HK-2 (cell line): ENCODE data around the gene LY86.

Experiments used
- DNase-seq: peaks from one replicate; pipeline ENCODE4 v3.0.0-alpha.2; 2018; ENCODE audit not compliant: unreplicated experiment

LY86 gene

GRCh38 chr6:6682225-6682624, 93.7 kb downstream of the LY86 start:
- no peak for DNase-seq

GRCh38 chr6:6683969-6684833, 95.7 kb downstream of the LY86 start:
- DNase-seq: no peak

DNA sequence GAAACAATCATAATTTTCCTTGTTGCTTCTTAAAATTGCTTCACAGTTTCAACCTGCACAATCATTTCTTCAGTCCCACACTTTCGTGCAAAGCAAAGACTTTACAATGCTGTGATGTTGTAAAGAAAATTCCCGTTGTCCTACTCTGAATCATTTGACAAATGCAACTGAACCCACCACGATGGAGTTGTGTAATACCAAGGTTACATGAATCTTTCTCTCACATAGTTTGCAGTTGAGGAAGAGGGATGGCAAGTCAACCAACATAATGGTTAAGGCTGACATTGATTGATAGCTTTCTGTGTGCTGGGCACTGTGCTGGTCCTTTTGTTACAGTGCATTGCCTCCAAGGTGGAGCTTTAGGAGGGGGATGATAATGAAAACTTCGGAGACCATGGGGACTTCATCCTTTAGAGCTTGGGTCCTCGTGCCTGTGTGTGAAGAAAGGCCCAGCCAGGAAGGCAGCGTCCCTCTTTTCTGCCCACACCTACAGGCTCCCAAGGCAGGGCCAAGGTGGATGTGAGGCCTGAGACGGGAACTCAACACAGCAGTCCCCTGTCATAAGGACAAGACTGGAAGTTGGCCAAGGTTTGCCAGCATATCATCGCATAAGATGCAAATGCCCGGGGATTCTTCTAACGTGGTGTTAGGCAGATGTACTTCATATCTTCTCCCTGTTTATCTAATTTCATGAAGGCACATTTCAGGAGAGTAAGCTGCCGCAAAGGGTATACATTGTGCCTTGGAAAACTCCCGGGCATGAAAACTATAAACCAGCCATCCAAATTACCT, 96.9 kb downstream of the LY86 start:
- no peak for DNase-seq

DNA sequence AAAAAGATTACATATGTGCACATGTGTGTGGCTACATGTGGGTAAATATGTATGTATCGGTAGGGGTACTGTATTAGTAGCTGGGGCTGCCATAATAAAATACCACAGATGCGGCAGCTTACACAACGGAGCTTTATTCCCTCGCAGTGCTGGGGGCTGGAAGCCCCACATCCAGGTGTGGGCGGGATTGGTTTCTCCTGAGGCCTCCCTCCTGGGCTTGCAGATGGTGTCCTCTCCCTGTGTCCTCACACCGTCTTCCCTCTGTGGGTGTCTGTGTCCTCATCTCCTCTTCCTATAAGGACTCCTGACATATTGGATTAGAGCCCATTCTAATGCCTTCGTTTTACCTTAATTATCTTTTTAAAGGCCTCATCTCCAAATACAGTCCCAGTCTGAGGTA, 97.7 kb downstream of the LY86 start:
- DNase-seq: no peak

DNA sequence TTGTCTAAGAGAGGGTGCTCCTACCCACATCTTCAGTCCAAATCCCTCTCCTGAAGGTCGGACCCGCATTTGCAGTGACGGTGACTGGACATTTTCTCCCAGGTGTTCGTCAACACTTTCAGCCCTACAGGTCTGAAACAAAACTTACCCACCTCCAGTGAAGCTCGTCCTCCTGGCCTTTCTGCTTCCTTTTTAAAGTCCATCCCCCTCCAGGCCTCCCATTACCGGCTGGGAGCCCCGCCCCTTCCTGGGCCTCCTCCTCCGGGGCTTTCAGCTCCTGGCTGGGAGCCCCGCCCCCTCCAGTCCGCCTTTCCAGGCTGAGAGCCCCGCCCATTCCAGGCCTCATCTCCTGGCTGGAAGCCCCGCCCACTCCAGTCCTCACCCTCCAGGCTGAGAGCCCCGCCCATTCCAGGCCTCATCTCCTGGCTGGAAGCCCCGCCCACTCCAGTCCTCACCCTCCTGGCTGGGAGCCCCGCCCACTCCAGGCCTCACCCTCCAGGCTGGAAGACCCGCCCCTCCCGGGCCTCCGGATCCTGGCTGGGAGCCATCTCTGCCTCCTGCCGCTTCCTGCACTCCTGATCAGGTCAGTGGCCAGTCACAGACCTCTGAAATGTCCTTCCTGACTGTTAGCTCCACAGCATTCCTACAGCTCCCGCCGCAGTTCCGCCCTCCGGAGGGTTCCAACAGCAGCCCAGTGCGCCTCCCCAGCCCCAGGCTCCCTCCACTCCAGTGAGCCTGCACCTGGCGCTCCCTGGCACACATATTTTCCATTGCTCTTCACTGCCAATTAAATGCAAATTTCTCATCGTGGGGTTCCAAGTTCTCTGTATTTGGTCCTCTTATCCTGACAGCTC, 98.5 kb downstream of the LY86 start:
- DNase-seq: peak; percentile 87

GRCh38 chr6:6688283-6688682, 99.8 kb downstream of the LY86 start:
- DNase-seq: no peak

DNA sequence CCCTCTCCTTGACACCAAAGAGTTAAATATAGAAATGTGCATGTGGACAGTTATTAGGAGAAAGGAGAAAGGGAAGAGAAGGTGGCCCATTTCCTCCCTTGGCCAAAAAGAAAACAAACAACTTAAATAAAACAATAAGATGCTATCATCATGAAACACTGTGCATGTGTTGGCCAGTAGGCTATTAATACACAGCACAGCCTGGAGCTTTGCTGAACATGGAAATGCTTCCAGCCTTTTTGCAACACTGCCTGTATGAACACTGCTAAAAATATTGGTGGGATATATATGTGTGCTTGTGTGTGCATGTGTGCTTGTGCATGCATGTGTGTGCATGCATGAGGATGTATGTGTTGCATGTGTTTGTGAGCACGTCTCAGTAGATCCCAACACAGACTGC, 100.4 kb downstream of the LY86 start:
- no peak for DNase-seq

GRCh38 chr6:6689400-6690143, 101.1 kb downstream of the LY86 start:
- no peak for DNase-seq

DNA sequence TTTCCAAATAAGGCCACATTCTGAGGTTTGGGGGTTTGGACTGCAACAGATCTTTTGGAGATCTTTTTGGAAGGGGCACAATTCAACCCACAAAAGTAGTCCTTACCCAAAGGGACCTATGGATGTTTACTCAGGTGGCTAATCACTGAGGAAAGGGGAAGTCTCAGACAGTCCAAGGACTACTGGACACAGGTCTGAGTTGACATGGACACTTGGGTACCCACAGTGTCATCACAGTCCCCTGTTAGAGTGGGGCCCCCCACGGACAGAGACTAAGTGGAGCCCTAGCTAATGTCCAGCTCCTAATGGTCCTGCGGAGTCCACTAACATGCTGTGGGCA, 101.6 kb downstream of the LY86 start:
- DNase-seq: no peak

GRCh38 chr6:6694368-6694780, 105.9 kb downstream of the LY86 start:
- DNase-seq: no peak

DNA sequence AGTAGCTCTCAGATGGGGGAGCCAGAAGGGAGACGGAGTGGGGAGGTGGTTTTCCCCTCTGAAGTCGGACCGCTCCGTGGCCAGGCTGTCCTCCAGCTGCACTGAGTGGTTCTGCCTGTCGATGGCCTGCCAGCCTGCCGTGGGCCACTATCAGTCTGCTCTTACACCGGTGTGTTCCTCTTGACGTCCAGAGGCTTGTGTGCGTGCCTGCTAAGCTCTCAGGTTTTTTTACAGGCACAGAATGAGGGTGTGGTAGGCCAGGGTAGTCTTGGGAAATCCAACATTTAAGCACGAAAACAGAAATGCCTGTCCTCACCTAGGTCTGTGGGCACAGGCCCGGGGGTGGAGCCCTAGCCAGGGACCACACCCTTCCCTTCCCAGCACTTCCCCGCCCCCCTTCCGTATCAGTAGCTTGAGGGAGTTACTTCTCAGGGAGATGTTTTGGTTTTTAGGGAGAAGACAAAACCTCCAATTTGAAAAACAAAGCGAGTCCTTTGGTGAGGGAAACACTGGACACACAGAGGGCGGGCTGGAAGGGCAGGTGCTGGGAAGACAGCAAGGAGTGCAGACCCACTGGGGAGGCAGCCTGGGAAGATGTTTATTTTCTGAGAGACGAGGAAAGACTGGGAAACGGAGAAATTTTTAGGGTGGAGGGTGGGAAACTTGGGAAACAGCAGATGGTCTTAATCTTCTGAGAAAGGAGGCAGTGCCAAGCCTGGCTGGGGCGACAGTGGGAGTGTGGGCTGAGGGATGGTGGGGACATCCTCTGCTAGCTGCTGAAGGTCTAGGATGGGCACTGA, 106.5 kb downstream of the LY86 start:
- no peak for DNase-seq

DNA sequence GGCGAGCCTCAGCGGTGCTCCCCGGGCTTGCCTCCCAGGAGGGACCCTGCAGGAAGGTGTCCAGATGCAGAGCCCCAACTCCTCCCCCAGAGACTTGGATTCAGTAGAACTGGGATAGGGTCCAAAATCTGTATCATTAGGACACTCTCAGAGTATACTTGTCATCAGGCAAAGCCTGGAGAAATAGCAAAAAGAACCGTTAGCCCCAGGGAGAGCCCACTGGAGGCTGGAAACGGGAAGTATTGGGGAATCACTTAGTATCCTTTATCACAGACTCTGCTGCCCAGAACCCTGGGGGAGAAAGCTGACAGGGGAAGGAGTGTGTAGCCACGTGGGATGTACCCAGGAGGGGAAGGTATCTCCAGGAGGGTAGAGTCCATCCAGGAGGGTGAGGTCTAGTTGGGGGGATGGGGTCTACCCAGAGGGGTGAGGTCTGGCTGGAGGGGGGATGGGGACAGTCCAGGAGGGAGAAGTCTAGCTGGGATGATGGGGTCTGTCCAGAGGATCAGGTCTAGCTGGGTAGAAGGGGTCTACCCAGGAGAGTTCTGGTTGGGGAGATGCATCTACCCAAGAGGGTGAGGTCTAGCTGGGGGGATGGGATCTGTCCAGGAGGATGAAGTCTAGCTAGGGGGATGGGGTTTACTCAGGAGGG, 107.2 kb downstream of the LY86 start:
- no peak for DNase-seq

- peak; percentile 22 for DNase-seq
Observed at GRCh38 chr6:6696867-6697531, 108.5 kb downstream of the LY86 start.

DNA sequence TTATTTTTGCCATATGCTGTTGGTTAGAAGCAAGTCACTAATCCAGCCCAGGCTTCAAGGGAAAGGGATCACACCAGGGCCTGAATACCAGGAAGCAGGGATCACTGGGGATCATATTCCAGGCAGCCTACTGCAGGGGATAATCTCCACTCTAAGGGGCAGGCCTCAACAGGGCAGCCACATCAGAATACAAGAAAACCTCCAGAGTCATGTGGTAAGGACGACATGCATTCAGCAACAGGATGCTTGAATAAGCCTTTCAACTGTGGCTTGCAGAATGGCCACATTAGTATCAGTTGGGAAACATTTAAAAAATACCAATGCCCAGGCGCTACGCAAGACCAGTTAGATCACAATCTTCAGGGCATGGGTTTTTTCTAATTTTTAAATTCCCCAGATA, 109.1 kb downstream of the LY86 start:
- DNase-seq: no peak

DNA sequence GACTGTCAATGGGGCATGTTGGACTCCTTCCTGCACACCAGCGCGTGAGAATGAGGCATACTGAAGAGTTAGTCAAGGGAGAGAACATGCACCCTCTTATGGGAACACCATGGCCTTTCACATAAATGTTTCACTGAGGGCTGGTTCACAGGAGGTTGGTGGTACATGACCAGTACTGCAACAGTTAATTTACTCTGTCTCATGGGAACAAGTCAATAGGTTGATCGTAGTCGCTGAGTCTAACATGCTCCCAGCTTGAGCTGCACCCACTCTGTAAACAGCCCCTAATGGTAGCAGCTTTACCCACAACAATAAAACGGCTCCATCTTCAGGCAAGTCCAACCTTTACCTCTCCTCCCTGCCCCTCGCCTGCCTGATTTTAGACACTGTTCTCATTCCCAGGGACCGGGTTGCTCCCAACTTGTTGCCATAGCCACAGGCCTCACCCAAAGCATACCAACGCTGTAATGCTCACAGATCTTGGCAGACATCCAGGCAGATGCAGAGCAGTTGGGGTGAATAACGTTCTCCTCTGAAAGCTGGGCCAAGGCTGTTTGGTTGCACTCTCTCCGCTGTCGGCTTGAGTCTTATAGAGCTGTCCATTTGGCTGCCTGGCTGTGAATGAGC, 111.3 kb downstream of the LY86 start:
- no peak for DNase-seq

- DNase-seq: no peak
Observed at GRCh38 chr6:6700407-6701270, 112.1 kb downstream of the LY86 start.

GRCh38 chr6:6701864-6702263, 113.3 kb downstream of the LY86 start:
- no peak for DNase-seq

DNA sequence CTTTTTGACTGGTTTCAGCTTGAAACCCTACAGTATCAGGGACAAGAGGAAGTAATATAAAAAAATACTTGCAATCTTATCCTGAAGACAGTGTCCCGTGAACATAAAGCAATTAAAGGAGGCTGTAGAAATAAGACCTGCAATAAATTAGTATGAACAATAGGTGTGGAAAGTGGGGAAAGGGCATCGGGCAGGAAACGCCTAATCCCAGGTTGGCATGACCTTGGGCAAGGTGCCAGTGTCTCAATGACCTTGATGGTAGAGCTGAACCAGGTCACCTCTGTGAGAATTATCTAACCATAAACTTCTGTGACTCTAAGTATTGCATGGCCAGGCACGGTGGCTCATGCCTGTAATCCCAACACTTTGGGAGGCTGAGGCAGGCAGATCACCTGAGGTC, 115.2 kb downstream of the LY86 start:
- DNase-seq: no peak
